Lower leg skin (tissue), 4 donors: ENCODE results near the gene RGPD4. TPM values are rescaled to one million over a fixed set of nuclear protein-coding genes. Genes with fewer than 3 reads are reported as not detected.

Experiments used
- total RNA-seq, 4 donors: library from RNA; depleted of rRNA; stranded (reverse); fragments of >200 nt; gene quantifications; one replicate each; pipeline ENCODE4 v1.1.0, GENCODE V29; 2016

Gene RGPD4
- total RNA-seq, 4 donors from 2014 or later, result not detected

Other genes starting within 250 kb of the RGPD4 start
- not detected for gene SLC5A7, start 159.6 kb downstream of the RGPD4 start, total RNA-seq